ENCODE measurements around the gene CELF1.

DNA sequence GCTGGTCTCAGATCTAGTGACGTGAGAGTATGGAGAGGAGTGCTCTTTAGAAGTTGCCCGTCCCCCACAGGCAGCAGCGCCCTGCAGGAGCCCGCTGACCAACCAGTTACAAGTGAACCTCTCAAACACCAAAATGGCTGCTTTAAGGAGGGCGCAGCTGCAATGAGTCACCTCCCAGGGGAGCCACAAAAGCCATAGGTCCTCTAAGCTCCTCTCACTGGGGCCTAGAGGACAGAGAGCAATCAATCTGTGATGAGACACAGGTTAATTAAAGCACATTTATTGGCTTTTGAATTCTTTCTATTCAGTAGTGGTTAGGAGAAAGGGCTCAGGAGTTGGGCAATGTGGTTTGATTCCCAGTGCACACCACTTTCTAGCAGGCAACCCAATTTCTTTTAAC, 88.4 kb downstream of the CELF1 start:
- TF ChIP-seq, protein P1, sequence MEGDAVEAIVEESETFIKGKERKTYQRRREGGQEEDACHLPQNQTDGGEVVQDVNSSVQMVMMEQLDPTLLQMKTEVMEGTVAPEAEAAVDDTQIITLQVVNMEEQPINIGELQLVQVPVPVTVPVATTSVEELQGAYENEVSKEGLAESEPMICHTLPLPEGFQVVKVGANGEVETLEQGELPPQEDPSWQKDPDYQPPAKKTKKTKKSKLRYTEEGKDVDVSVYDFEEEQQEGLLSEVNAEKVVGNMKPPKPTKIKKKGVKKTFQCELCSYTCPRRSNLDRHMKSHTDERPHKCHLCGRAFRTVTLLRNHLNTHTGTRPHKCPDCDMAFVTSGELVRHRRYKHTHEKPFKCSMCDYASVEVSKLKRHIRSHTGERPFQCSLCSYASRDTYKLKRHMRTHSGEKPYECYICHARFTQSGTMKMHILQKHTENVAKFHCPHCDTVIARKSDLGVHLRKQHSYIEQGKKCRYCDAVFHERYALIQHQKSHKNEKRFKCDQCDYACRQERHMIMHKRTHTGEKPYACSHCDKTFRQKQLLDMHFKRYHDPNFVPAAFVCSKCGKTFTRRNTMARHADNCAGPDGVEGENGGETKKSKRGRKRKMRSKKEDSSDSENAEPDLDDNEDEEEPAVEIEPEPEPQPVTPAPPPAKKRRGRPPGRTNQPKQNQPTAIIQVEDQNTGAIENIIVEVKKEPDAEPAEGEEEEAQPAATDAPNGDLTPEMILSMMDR (conservative IDR thresholded peaks at IDR 0.05; ENCODE audit: low read length), result no peak
- TF ChIP-seq EZH2phosphoT487 (IDR thresholded peaks at IDR 0.05; ENCODE audit: borderline replicate concordance), result no peak
